Activated CD4-positive, alpha-beta T cell treated with anti-CD3 and anti-CD28 coated beads, Interleukin-2, amount 10 ng/mL, durations not matched to agents 7 days and 5 days (primary cell): ENCODE measurements around the gene TMEM164. TPM values are rescaled to one million over a fixed set of nuclear protein-coding genes. Genes with fewer than 3 reads are reported as not detected.

Source experiments
- CTCF ChIA-PET: fragments of 350-600 bp; sonication (Branson Sonifier 250); formaldehyde crosslinking; loops from one replicate; lab custom pipeline; 2021; ENCODE audit warnings: antibody characterized with exemption; lab: Charles Lee
- POLR2A ChIA-PET: fragments of 350-600 bp; sonication (Branson Sonifier 250); formaldehyde crosslinking; loops from one replicate; lab custom pipeline; 2021; ENCODE audit warnings: antibody characterized with exemption; lab: Charles Lee
- DNase-seq: peaks from one replicate; pipeline ENCODE4 v3.0.0-alpha.2; 2020
- H3K27ac Mint-ChIP-seq: one replicate; pipeline ENCODE4 v1.8.0; 2021; ENCODE audit warnings: mild to moderate bottlenecking, moderate library complexity, mixed read lengths
- H3K27me3 Mint-ChIP-seq: one replicate; pipeline ENCODE4 v1.8.0; 2021; ENCODE audit warnings: mixed read lengths
- H3K36me3 Mint-ChIP-seq: one replicate; pipeline ENCODE4 v1.8.0; 2021; ENCODE audit warnings: low read depth, mixed read lengths
- H3K4me1 Mint-ChIP-seq: one replicate; pipeline ENCODE4 v1.8.0; 2021; ENCODE audit warnings: mixed read lengths
- H3K4me3 Mint-ChIP-seq: one replicate; pipeline ENCODE4 v1.8.0; 2021; ENCODE audit warnings: mild to moderate bottlenecking, moderate library complexity, mixed read lengths
- H3K9me3 Mint-ChIP-seq: one replicate; pipeline ENCODE4 v1.8.0; 2021; ENCODE audit warnings: mixed read lengths
- total RNA-seq, 2 experiments: library from RNA; stranded (reverse); gene quantifications; one replicate each; pipeline ENCODE4 v1.2.3, GENCODE V29; 2021

TMEM164 gene
- total RNA-seq, 2 experiments from 2014 or later = 19.2 to 20.9 TPM

DNA sequence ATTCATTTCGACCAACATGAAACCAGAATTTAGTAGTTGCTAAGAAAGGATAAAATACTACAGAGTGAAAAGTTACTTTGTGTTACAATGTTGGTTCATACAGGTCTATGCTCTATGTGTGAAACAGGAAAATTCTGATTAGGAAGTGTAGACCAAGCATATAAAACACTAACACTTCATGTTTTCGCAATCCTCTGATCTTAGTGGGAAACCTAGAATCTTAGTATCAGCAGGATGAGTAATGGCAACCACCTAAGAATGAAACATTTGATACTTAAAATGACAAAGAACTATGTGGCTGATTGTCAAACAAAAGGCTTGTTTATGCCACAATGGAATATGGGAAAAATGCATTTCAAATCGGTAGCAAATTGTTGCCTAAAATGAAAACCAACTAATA, 198.9 kb downstream of the TMEM164 start:
- no peak overlapping the region for H3K27ac Mint-ChIP-seq
- DNase-seq = no peak
- CTCF ChIA-PET = interaction anchor here (1.2 to 2.4 kb wide), 2 partner anchors 10 to 12 kb away, joined by 3 to 10 read pairs; no protein-coding TSS in a partner anchor
- POLR2A ChIA-PET = no interaction called here
- H3K4me3 Mint-ChIP-seq = no peak overlapping the region
- no peaks in the 10 kb centered on the region for H3K27me3 Mint-ChIP-seq
- H3K9me3 Mint-ChIP-seq = no peaks in the 10 kb centered on the region
- peaks cover 10% of the 10 kb centered on the region for H3K36me3 Mint-ChIP-seq
- H3K4me1 Mint-ChIP-seq = no peaks in the 10 kb centered on the region

- no peaks in the 10 kb centered on the region for H3K9me3 Mint-ChIP-seq
- H3K27me3 Mint-ChIP-seq = no peaks in the 10 kb centered on the region
- no peak overlapping the region for H3K27ac Mint-ChIP-seq
- no peak for DNase-seq
- H3K36me3 Mint-ChIP-seq = peaks cover 10% of the 10 kb centered on the region
- H3K4me1 Mint-ChIP-seq = no peaks in the 10 kb centered on the region
- POLR2A ChIA-PET = no interaction called here
- CTCF ChIA-PET = interaction anchor here (1.3 kb wide), 1 partner anchor 37 kb away, joined by 3 read pairs; no protein-coding TSS in a partner anchor
- H3K4me3 Mint-ChIP-seq = no peak overlapping the region
These were observed 202.1 kb downstream of the TMEM164 start for GRCh38 chrX:110204986-110205385.

- no peak for DNase-seq
- ChIA-PET POLR2A (no interaction called here), CTCF (interaction anchor here (1.0 kb wide), 1 partner anchor 12 kb away, joined by 3 read pairs; no protein-coding TSS in a partner anchor)
- no peak overlapping the region for H3K4me3 Mint-ChIP-seq
- H3K9me3 Mint-ChIP-seq = no peaks in the 10 kb centered on the region
- no peaks in the 10 kb centered on the region for H3K27me3 Mint-ChIP-seq
- no peaks in the 10 kb centered on the region for H3K36me3 Mint-ChIP-seq
- no peak overlapping the region for H3K27ac Mint-ChIP-seq
- H3K4me1 Mint-ChIP-seq = no peaks in the 10 kb centered on the region
These were observed 205.2 kb downstream of the TMEM164 start for GRCh38 chrX:110208092-110208491.

DNA sequence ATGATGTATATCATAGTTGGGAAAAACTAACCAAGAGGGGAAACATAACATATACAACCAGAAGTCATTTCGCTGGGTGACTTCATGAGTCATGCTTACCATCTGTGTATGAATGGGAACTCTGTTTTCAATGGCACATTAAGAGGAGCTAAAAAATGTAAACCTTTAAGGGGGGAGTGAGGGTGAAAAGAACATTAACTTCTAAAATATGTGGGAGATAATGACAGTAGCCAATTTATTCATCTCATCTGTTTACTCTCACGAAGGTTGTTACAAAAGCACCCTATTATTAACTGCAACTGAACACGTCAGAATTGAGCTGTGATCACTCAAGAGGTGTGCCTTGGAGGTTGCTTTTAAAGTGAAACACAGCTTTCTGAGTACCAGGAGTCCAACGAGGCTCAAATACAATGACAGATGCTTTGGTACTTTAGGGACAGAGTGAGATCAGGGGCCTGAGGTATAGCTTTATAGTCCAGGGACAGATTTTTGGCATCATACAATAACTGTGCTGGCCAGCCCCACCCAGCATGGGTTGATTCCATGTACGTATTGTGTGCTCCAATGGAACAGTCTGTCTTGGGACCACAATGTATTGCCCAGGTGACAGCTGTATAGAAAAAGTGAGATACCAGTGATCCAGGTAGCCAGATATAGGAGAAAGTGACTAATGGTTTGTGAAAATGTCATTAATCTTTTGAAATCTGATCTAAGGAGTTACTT, 207.7 kb downstream of the TMEM164 start:
- no peak for DNase-seq
- ChIA-PET CTCF (interaction anchor here (0.7 to 1.3 kb wide), 3 partner anchors 31 to 107 kb away, joined by 3 to 4 read pairs (median 3); partner anchors contain the start of gene AMMECR1), POLR2A (no interaction called here)
- Mint-ChIP-seq H3K9me3 (no peaks in the 10 kb centered on the region), H3K27me3 (no peaks in the 10 kb centered on the region), H3K4me1 (peaks cover 3% of the 10 kb centered on the region), H3K27ac (no peak overlapping the region), H3K4me3 (no peak overlapping the region), H3K36me3 (peaks cover 3% of the 10 kb centered on the region)

- Mint-ChIP-seq H3K9me3 (no peaks in the 10 kb centered on the region), H3K27ac (no peak overlapping the region), H3K27me3 (no peaks in the 10 kb centered on the region), H3K36me3 (peaks cover 3% of the 10 kb centered on the region), H3K4me1 (peaks cover 3% of the 10 kb centered on the region), H3K4me3 (no peak overlapping the region)
- DNase-seq = no peak
- ChIA-PET POLR2A (no interaction called here), CTCF (interaction anchor here (0.8 kb wide), 1 partner anchor 9 kb away, joined by 3 read pairs; no protein-coding TSS in a partner anchor)
These were observed 208.4 kb downstream of the TMEM164 start for GRCh38 chrX:110211340-110211739.

GRCh38 chrX:110212299-110212698, 209.4 kb downstream of the TMEM164 start:
- Mint-ChIP-seq H3K27me3 (no peaks in the 10 kb centered on the region), H3K9me3 (no peaks in the 10 kb centered on the region), H3K4me1 (peaks cover 5% of the 10 kb centered on the region), H3K4me3 (no peak overlapping the region), H3K27ac (no peak overlapping the region), H3K36me3 (peaks cover 4% of the 10 kb centered on the region)
- ChIA-PET CTCF (no interaction called here), POLR2A (no interaction called here)
- DNase-seq = no peak

DNA sequence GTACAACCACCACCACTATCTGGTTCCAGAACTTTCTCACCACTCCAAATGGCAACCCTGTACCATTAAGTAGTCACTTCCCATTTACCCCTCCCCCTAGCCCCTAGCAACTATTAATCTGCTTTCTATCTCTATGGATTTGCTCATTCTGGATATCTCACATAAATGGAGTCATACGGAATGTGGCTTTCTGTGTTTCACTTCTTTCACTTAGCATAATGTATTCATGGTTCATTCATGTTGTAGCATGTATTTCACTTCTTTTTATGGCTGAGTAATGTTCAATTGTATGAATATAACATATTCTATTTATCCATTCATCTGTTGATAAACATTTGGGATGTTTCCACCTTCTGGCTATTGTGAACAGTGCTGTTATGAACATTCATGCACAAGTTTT, 210.3 kb downstream of the TMEM164 start:
- H3K27me3 Mint-ChIP-seq = no peaks in the 10 kb centered on the region
- peaks cover 6% of the 10 kb centered on the region for H3K36me3 Mint-ChIP-seq
- H3K27ac Mint-ChIP-seq = no peak overlapping the region
- ChIA-PET CTCF (no interaction called here), POLR2A (no interaction called here)
- DNase-seq = no peak
- H3K4me1 Mint-ChIP-seq = peaks cover 12% of the 10 kb centered on the region
- no peaks in the 10 kb centered on the region for H3K9me3 Mint-ChIP-seq
- H3K4me3 Mint-ChIP-seq = no peak overlapping the region

- H3K27ac Mint-ChIP-seq = no peak overlapping the region
- peaks cover 12% of the 10 kb centered on the region for H3K4me1 Mint-ChIP-seq
- H3K4me3 Mint-ChIP-seq = no peak overlapping the region
- POLR2A ChIA-PET = no interaction called here
- no peak for DNase-seq
- H3K9me3 Mint-ChIP-seq = no peaks in the 10 kb centered on the region
- CTCF ChIA-PET = no interaction called here
- H3K36me3 Mint-ChIP-seq = peaks cover 9% of the 10 kb centered on the region
- no peaks in the 10 kb centered on the region for H3K27me3 Mint-ChIP-seq
These were observed 211.8 kb downstream of the TMEM164 start for GRCh38 chrX:110214684-110215083.

DNA sequence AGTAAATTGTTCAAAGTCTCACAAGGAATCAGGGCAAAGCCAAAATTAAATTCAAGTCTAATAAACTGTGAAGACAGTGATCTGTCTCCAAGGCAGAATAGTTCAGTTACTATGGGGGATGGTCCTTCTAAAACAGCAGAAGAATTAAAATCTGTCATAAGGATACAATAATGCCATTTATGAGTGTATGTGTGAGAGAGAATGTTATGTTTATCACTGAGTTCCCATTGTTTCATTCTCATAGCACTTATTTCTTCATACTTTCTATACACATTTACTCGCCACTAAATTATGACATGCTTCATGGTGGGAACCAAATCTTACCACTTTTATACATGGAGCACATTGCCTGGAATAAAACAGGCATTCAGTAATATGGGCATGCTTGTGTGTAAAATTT, 212.5 kb downstream of the TMEM164 start:
- H3K27me3 Mint-ChIP-seq = no peaks in the 10 kb centered on the region
- H3K36me3 Mint-ChIP-seq = peaks cover 9% of the 10 kb centered on the region
- H3K4me1 Mint-ChIP-seq = peaks cover 12% of the 10 kb centered on the region
- no peak overlapping the region for H3K4me3 Mint-ChIP-seq
- ChIA-PET CTCF (no interaction called here), POLR2A (no interaction called here)
- no peaks in the 10 kb centered on the region for H3K9me3 Mint-ChIP-seq
- DNase-seq = no peak
- no peak overlapping the region for H3K27ac Mint-ChIP-seq

GRCh38 chrX:110216027-110216426, 213.1 kb downstream of the TMEM164 start:
- ChIA-PET POLR2A (no interaction called here), CTCF (no interaction called here)
- Mint-ChIP-seq H3K4me3 (no peak overlapping the region), H3K27me3 (no peaks in the 10 kb centered on the region), H3K27ac (no peak overlapping the region), H3K36me3 (peaks cover 9% of the 10 kb centered on the region), H3K4me1 (peaks cover 12% of the 10 kb centered on the region), H3K9me3 (no peaks in the 10 kb centered on the region)
- DNase-seq = no peak

DNA sequence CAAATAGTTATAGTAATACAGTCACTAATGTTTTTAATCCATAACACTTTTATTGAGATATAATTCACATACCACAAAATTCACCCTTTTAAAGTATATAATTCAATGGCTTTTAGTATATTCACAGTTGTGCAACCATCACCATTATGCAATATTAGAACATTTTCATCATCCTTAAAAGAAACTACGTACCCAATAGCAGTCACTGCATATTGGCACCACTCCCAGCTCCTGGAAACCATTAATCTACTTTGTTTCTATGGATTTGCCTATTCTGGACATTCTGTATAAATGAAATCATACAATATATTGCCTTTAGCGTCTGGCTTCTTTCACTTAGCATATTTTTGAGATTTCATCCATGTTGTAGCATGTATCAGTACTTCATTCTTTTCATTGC, 215.7 kb downstream of the TMEM164 start:
- POLR2A ChIA-PET = no interaction called here
- no peak for DNase-seq
- no peaks in the 10 kb centered on the region for H3K9me3 Mint-ChIP-seq
- H3K4me3 Mint-ChIP-seq = no peak overlapping the region
- no peaks in the 10 kb centered on the region for H3K27me3 Mint-ChIP-seq
- peaks cover 9% of the 10 kb centered on the region for H3K36me3 Mint-ChIP-seq
- H3K4me1 Mint-ChIP-seq = peaks cover 13% of the 10 kb centered on the region
- H3K27ac Mint-ChIP-seq = no peak overlapping the region
- CTCF ChIA-PET = no interaction called here

DNA sequence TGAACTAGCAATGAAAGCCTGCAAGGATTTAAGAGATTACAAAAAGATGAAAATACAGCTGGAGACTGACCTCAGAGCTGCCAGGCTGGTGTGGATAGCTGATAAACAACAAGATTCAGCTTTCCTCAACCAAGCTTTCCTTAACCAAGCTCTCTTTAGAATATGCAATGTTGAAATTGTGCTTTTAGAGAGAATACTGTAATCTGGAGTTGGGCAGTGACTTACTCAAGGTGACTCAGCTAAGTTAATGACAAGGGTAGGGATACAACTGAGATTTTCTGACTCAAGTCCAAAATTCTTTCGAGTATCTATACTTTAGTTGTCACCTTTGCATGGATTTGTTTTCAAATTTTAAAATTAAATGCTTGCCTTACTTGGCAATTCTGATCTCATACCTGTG, 217.0 kb downstream of the TMEM164 start:
- Mint-ChIP-seq H3K9me3 (no peaks in the 10 kb centered on the region), H3K4me3 (no peak overlapping the region), H3K27ac (no peak overlapping the region), H3K36me3 (peaks cover 6% of the 10 kb centered on the region), H3K4me1 (peaks cover 11% of the 10 kb centered on the region), H3K27me3 (no peaks in the 10 kb centered on the region)
- ChIA-PET CTCF (interaction anchor here (0.6 kb wide), 1 partner anchor 120 kb away, joined by 4 read pairs; no protein-coding TSS in a partner anchor), POLR2A (no interaction called here)
- no peak for DNase-seq

GRCh38 chrX:110222497-110223257, 219.8 kb downstream of the TMEM164 start:
- Mint-ChIP-seq H3K9me3 (no peaks in the 10 kb centered on the region), H3K4me3 (no peak overlapping the region), H3K27ac (no peak overlapping the region), H3K36me3 (peaks cover 3% of the 10 kb centered on the region), H3K27me3 (no peaks in the 10 kb centered on the region), H3K4me1 (peaks cover 9% of the 10 kb centered on the region)
- POLR2A ChIA-PET = no interaction called here
- DNase-seq = no peak
- CTCF ChIA-PET = interaction anchor here (0.6 kb wide), 1 partner anchor 210 kb away, joined by 4 read pairs; no protein-coding TSS in a partner anchor
